Transverse colon (tissue), 4 donors: ENCODE results near the gene CNTNAP2. TPM values are rescaled to one million over a fixed set of nuclear protein-coding genes. Genes with fewer than 3 reads are reported as not detected.
"Not testable (repeated sequence)": the region's sequence is repeated elsewhere in the genome, so short reads cannot be mapped to it uniquely, and the experiment has no call there.

Experiments used
- DNase-seq: peaks from one replicate; pipeline ENCODE4 v3.0.0-alpha.2; 2019
- H3K27ac ChIP-seq, 4 donors: fragments of 200-600 bp; sonication (generic); 2 replicates each; pipeline ENCODE4 v1.5.1; 2016 to 2018; ENCODE audit warnings: inconsistent platforms in 4 of 4
- H3K27me3 ChIP-seq: fragments of 200-600 bp; sonication (generic); 2 replicates; pipeline ENCODE4 v1.5.1; 2017; ENCODE audit warnings: inconsistent platforms
- H3K36me3 ChIP-seq, 4 donors: fragments of 200-600 bp; sonication (generic); 2 replicates each; pipeline ENCODE4 v1.5.1; 2017 to 2019; ENCODE audit warnings: inconsistent platforms in 4 of 4
- H3K4me1 ChIP-seq, 4 donors: fragments of 200-600 bp; sonication (generic); 2 replicates each; pipeline ENCODE4 v1.5.1; 2017 to 2020; ENCODE audit warnings: inconsistent platforms in 4 of 4
- H3K4me3 ChIP-seq, 4 donors: fragments of 200-600 bp; sonication (generic); 1 replicate in 1 of 4; 2 replicates in 3 of 4; pipeline versions ENCODE4 v1.5.1 to v1.6.1; 2017 to 2019; ENCODE audit warnings: inconsistent platforms in 4 of 4
- H3K9me3 ChIP-seq, 2 donors: fragments of 200-600 bp; sonication (generic); 2 replicates each; pipeline ENCODE4 v1.5.1; 2017 to 2019; ENCODE audit warnings: inconsistent platforms in 2 of 2
- EP300 ChIP-seq: sonication (generic); formaldehyde crosslinking; IDR thresholded peaks from one replicate; pipeline ENCODE4 v1.6.1; 2017; ENCODE audit warnings: antibody characterized with exemption, low read depth
- POLR2A ChIP-seq: fragments of 450-650 bp; IDR thresholded peaks from one replicate; pipeline ENCODE4 v1.6.1; 2016; ENCODE audit warnings: antibody characterized with exemption, mild to moderate bottlenecking, moderate library complexity
- POLR2AphosphoS5 ChIP-seq, 3 donors: sonication (generic); formaldehyde crosslinking; IDR thresholded peaks; one replicate each; pipeline ENCODE4 v1.6.1; 2016; ENCODE audit warnings: antibody characterized with exemption in 3 of 3
- WGBS, 2 donors: methylation state at CpG; one replicate each; pipeline ENCODE4 v1.1.5; 2018; ENCODE audit warnings: low coverage in 1 of 2; 5-methylcytosine and 5-hydroxymethylcytosine counted together
- in situ Hi-C, 4 donors: fragments of 200-750 bp; cut with MboI; loops; one replicate each; pipeline versions ENCODE4 v1.15.0 to v1.15.1; 2017; ENCODE audit warnings: low sequenced_read_pairs in 3 of 4, low pct_ligation_motif_present in 1 of 4, low pct_unique_long_range_greater_than_20kb in 1 of 4
- intact Hi-C: fragments of 100-400 bp; cut with DNase I; formaldehyde crosslinking; loops from one replicate; pipeline ENCODE4 v1.15.1; 2023; ENCODE audit warnings: low total_unique reads
- total RNA-seq, 4 donors: library from RNA; depleted of rRNA; stranded (reverse); fragments of >200 nt; gene quantifications; one replicate each; pipeline ENCODE4 v1.1.0, GENCODE V29; 2016
- TF ChIP-seq, protein P1 (sequence below), 5 experiments: fragments of 200-600 bp in 3 of 5; fragments of 450-650 bp in 2 of 5; sonication (generic) in 3 of 5; IDR thresholded peaks; 1 replicate in 2 of 5; 2 replicates in 3 of 5; pipeline ENCODE4 v1.5.1; 2016 to 2017; ENCODE audit warnings: antibody characterized with exemption in 5 of 5, inconsistent platforms in 3 of 5, mild to moderate bottlenecking in 2 of 5, moderate library complexity in 1 of 5

Gene CNTNAP2
- total RNA-seq, 4 donors from 2014 or later, result 0.60 to 2.9 (median 2.4) TPM

GRCh38 chr7:147779949-147780348 lies 1663.3 kb downstream of the CNTNAP2 start:
- TF ChIP-seq POLR2A (no peak), EP300 (no peak), POLR2AphosphoS5 (IDR thresholded peaks at IDR 0.05) (no peak)
- TF ChIP-seq, protein P1, sequence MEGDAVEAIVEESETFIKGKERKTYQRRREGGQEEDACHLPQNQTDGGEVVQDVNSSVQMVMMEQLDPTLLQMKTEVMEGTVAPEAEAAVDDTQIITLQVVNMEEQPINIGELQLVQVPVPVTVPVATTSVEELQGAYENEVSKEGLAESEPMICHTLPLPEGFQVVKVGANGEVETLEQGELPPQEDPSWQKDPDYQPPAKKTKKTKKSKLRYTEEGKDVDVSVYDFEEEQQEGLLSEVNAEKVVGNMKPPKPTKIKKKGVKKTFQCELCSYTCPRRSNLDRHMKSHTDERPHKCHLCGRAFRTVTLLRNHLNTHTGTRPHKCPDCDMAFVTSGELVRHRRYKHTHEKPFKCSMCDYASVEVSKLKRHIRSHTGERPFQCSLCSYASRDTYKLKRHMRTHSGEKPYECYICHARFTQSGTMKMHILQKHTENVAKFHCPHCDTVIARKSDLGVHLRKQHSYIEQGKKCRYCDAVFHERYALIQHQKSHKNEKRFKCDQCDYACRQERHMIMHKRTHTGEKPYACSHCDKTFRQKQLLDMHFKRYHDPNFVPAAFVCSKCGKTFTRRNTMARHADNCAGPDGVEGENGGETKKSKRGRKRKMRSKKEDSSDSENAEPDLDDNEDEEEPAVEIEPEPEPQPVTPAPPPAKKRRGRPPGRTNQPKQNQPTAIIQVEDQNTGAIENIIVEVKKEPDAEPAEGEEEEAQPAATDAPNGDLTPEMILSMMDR (IDR thresholded peaks at IDR 0.05), result no peak
- no peak overlapping the region for H3K27ac ChIP-seq
- intact Hi-C loops (no loop called here), in situ Hi-C loops (no loop called here)
- WGBS, 2 donors, result 78 to 94% methylated on average over 3 of the region's 3 CpGs
- H3K9me3 ChIP-seq, result no peaks in the 10 kb centered on the region
- no peaks in the 10 kb centered on the region for H3K4me1 ChIP-seq
- no peak overlapping the region for H3K4me3 ChIP-seq
- H3K36me3 ChIP-seq, result no peaks in the 10 kb centered on the region
- no peak for DNase-seq
- H3K27me3 ChIP-seq, result no peaks in the 10 kb centered on the region

- H3K9me3 ChIP-seq, result no peaks in the 10 kb centered on the region
- H3K27me3 ChIP-seq, result no peaks in the 10 kb centered on the region
- no peak overlapping the region for H3K4me3 ChIP-seq
- no peaks in the 10 kb centered on the region for H3K4me1 ChIP-seq
- TF ChIP-seq POLR2AphosphoS5 (IDR thresholded peaks at IDR 0.05) (no peak), EP300 (no peak), POLR2A (no peak)
- TF ChIP-seq, protein P1 (IDR thresholded peaks at IDR 0.05), result no peak
- no peak for DNase-seq
- H3K36me3 ChIP-seq, result no peaks in the 10 kb centered on the region
- no peak overlapping the region for H3K27ac ChIP-seq
- intact Hi-C loops, result no loop called here
- in situ Hi-C loops, result no loop called here
- WGBS, 2 donors, result 64 to 66% methylated on average over 4 to 5 of the region's 5 CpGs
Measured at GRCh38 chr7:147796581-147796980, 1680.0 kb downstream of the CNTNAP2 start.

DNA sequence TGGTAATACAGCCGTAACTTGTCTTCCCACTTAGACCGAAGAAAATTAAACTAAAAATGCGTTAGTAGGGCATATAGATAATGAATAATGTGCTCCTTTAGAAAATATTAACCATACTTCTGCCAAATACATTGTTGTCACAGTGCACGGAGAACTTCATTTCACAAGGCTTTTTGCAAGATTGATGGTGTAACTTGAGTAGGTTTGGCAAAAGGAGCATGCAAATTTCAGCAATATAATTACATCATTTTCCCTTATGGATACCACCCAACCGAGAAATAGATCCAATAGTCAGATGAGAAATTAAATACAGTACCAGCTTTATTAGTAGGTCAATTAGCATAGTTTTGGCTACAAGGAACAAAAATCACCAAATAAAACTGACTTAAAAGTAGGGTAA lies 1681.4 kb downstream of the CNTNAP2 start:
- in situ Hi-C loops (no loop called here), intact Hi-C loops (no loop called here)
- Histone ChIP-seq H3K4me1 (no peaks in the 10 kb centered on the region), H3K36me3 (no peaks in the 10 kb centered on the region), H3K27me3 (no peaks in the 10 kb centered on the region), H3K9me3 (no peaks in the 10 kb centered on the region), H3K27ac (no peak overlapping the region), H3K4me3 (no peak overlapping the region)
- TF ChIP-seq POLR2AphosphoS5 (IDR thresholded peaks at IDR 0.05) (no peak), POLR2A (no peak), EP300 (no peak)
- TF ChIP-seq, protein P1 (IDR thresholded peaks at IDR 0.05), result no peak
- WGBS, 2 donors, result 64 to 66% methylated on average over 5 of the region's 5 CpGs
- no peak for DNase-seq

GRCh38 chr7:147801762-147802161 lies 1685.2 kb downstream of the CNTNAP2 start:
- DNase-seq, intact Hi-C loops, H3K9me3 ChIP-seq, H3K4me1 ChIP-seq, H3K36me3 ChIP-seq, H3K27ac ChIP-seq, in situ Hi-C loops, H3K27me3 ChIP-seq, H3K4me3 ChIP-seq: not testable (repeated sequence)
- WGBS, 2 donors, result 95% methylated on average over 16 of the region's 30 CpGs; no CpG with 5 or more reads in 1 of the 2 donors

DNA sequence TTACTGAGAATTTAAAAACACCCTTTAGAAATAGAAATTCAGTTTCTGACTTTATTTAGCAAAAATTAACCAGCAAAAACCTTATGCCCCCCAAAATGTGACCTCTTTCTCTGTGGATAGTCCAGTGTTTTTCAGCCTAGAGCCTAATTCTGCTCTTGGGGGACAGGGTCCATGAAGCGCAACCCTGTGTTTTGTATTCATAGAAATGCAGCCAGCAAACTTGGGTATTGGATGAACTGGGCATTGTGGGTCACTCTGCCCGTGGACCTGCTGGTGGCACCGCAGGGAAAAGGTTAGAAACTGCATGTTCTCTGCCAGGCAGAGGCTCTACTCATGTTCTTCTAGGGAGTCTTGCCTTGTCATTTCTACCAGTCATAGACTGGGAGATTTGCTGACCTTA lies 1686.5 kb downstream of the CNTNAP2 start:
- Histone ChIP-seq H3K4me3 (no peak overlapping the region), H3K4me1 (no peaks in the 10 kb centered on the region), H3K27me3 (no peaks in the 10 kb centered on the region), H3K9me3 (no peaks in the 10 kb centered on the region), H3K36me3 (no peaks in the 10 kb centered on the region), H3K27ac (no peak overlapping the region)
- WGBS, 2 donors, result 66 to 100% methylated on average over 1 to 3 of the region's 3 CpGs
- no peak for TF ChIP-seq EP300
- TF ChIP-seq POLR2AphosphoS5 (IDR thresholded peaks at IDR 0.05), result no peak
- no peak for TF ChIP-seq POLR2A
- TF ChIP-seq, protein P1 (IDR thresholded peaks at IDR 0.05), result no peak
- in situ Hi-C loops, result no loop called here
- DNase-seq, result no peak
- intact Hi-C loops, result no loop called here
